HG03521 (cell line): Measurements from ENCODE around the gene ADAMTS13.
"Not testable (repeated sequence)": the region's sequence is repeated elsewhere in the genome, so short reads cannot be mapped to it uniquely, and the experiment has no call there.

Source experiments
- ATAC-seq: cut with Tn5 transposase; IDR thresholded peaks from one replicate; pipeline ENCODE4 v1.9.1; 2021; ENCODE audit warnings: mild to moderate bottlenecking, moderate library complexity; ENCODE audit not compliant: unreplicated experiment

ADAMTS13 gene

DNA sequence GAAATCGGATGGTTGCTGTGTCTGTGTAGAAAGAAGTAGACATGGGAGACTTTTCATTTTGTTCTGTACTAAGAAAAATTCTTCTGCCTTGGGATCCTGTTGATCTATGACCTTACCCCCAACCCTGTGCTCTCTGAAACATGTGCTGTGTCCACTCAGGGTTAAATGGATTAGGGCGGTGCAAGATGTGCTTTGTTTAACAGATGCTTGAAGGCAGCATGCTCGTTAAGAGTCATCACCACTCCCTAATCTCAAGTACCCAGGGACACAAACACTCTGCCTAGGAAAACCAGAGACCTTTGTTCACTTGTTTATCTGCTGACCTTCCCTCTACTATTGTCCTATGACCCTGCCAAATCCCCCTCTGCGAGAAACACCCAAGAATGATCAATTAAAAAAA, 30.7 kb upstream of the ADAMTS13 start:
- ATAC-seq: not testable (repeated sequence)

DNA sequence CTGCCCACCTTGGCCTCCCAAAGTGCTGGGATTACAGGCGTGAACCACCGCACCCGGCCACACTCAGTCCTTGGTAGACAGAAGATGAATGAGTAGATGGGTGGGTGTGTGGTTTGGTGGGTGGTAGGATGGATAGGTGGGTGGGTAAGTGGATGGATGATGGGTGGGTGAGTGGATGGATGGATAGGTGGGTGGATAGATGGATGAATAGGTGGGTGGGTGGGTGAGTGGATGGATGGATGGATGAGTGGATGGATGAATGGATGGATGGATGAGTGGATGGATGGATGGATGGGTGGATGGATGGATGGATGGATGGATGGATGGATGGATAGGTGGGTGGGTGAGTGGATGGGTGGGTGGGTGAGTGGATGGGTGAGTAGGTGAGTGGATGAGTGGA, 29.9 kb upstream of the ADAMTS13 start:
- ATAC-seq: not testable (repeated sequence)

DNA sequence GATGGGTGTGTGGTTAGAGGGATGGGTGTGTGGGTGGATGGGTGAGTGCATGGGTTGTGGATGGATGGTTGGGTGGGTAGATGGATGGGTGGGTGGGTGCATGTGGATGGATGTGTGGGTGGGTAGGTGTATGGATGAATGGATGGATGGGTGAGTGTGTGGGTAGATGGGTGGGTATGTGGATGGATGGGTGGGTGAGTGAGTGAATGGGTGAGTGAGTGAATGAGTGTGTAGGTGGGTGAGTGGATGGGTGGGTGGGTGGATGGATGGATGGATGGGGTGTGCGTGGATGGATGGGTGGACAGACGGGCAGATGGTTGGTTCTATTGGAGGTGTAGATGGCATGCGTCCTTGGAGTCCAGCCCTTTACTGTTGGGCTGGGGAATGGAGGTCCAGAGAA, 28.8 kb upstream of the ADAMTS13 start:
- no peak for ATAC-seq

DNA sequence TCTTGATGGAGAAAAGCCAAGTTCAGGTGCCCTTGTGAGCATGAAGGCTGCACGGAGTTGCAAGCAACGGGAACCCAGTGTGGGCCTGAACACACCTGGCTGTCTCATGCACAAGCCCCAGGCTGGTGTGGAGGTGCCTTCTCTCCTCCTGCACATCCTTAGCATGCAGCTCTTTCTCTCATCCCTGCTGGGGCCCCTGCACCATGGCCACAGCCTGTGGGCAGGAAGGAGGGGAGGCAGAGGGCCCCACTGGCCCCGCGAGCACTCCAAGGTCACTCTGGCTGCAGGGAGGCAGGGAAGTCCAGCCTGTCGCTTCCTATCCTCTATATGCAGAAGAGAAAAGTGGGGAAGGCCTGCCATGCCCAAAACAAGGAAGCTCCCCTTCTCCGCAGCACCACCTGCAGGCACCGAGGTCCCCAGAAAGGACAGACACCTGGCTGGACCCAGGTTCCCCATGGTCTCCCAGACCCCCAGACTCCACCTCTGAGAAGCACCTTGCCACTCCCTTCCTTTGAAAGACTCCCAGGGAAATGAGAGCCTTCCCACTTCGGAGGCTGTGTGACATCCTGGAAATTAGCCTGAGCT, 27.4 kb upstream of the ADAMTS13 start:
- ATAC-seq: no peak

DNA sequence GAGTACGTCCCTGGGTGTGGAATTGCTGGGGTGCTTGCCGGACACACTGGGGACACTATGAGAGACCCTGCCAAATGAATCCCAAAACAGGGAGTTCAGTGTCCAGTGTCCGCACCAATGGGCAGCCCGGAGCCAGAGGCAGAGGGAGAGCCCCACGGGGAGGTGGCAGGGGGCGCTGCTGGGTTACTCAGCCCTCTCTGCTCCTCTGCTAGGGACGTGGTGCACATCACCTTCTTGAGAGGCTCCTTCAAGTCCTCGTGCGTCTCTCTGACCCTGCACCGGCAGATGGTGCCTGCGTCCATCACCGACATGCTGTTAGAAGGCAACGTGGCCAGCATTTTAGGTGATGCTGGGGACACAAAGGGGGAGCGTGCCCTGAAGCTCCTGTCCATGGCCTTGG, 25.2 kb upstream of the ADAMTS13 start:
- no peak for ATAC-seq

DNA sequence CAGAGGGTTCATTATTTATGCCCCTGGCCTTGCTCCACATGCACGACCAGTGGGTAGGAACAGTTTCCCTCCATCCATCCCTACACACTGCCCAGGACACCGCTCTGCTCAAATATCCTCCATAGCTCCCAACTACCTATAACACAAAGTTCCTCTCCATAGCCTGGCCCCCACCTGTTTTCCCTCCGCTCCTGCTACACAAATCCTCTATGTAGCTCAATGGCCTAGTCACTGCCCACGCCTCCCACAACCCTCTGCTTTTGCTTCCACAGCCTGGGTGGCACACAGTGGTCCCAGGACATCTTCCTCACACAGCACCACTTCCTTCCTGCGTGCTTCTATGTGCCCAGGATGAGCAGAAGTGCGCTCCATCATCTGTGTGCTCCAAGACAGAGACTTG, 24.8 kb upstream of the ADAMTS13 start:
- ATAC-seq: no peak

DNA sequence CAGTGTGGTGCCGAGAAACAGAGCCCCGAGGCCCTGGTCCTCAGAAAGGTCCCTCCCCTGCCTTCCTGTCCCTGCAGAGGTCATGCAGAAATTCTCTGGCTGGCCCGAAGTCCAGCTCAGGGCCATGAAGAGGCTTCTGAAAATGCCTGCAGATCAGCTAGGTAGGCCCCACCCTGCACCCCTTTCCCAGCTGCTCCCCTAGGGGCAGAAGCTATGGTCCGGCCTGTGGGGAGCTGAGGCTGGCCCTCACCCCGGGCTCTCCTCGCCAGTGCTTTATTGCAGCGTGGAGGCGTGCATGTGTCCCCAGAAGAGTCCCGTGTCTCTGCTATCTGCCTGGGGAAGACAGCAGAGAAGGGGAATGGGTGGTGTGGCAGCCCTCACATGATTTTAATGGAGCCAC, 24.3 kb upstream of the ADAMTS13 start:
- ATAC-seq: no peak

DNA sequence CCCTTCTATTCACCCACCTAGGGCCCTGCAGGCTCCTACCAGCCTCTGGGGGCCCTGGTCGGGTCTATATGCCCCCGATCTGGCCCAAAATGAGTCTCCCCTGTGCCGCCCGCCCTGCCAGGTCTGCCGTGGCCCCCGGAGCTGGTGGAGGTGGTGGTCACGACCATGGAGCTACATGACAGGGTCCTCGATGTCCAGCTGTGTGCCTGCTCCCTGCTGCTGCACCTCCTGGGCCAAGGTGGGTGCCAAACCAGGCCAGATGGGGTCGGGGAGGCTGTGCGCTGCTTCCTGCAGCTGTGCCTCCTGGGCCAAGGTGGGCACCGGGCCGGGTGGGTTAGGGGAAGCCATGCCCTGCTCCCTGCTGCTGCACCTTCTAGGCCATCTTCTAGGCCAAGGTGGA, 21.9 kb upstream of the ADAMTS13 start:
- ATAC-seq: no peak

DNA sequence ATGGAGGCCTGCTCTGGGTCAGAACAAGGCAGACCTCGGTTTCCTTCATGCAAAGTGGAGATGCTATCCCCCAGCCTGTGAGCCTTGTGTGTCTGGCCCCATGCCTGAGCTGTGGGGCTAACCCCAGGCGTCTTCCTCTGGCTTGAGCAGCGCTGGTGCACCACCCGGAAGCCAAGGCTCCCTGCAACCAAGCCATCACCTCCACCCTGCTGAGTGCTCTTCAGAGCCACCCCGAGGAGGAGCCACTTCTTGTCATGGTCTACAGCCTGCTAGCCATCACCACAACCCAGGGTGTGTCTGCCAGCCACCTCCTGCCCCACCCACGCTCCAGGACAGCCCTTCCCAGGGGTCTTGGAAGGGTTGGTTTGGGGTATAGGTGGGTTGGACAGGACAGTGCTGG, 20.6 kb upstream of the ADAMTS13 start:
- ATAC-seq: no peak

DNA sequence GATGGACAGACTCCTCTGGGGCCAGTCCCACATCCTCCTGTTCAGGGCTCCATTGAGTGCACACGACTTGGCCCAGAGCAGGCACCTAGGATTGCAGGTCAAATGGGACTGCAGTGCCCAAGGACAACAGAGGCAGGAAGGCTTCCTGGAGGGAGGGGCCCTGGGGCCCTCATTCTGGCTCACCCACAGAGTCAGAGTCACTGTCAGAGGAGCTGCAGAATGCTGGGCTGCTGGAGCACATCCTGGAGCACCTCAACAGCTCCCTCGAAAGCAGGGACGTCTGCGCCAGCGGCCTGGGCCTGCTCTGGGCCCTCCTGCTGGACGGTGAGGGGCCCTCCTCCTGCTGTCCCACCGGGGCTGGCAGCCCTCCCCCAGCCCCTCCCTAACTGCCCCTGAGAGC, 19.5 kb upstream of the ADAMTS13 start:
- no peak for ATAC-seq

DNA sequence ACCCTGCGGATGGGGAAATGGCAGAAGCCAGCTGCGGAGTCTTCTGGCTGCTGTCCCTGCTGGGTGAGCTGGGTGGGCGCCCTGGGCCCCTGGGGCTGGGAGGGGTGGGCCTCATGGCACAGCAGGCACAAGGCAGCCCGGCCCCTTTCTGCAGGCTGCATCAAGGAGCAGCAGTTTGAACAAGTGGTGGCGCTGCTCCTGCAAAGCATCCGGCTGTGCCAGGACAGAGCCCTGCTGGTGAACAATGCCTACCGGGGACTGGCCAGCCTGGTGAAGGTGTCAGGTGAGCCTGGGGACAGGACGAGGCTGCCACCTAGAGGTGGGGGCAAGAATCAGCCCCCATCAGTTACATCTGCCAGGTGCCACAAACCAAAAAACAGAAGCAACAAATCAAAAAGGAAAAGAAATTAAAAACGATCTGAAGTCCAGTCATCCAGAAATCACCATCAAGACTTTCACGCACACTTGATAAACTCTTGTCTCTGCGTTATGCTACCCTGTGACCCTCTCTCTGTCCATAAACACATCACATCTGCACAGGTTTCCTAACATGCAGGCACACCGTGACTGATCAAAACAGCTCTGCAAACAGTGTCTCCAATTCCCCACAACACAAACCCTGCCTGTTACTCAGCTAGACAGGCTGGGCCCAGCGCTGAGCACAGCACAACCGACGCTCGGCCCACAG, 18.3 kb upstream of the ADAMTS13 start:
- ATAC-seq: no peak

DNA sequence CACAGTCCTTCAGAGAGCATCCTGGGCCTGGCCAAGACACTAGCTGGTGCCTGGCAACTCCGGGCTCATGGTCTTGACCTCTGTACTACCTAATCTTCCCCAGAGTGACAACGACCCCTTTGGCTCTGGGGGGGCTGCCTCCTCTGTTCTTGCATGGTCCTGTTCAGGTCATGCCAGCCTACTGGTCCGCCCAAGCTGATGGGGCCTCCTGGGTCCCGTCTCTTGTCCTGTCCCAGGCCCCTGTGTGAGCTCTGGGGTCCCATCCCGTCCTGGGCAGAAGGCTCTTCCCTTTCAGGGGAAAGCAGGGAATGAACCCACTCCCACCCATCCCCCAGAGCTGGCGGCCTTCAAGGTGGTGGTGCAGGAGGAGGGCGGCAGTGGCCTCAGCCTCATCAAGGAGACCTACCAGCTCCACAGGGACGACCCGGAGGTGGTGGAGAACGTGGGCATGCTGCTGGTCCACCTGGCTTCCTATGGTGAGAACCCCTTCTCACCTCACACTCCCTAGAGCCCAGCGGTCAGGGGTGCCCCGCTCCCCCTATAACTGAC, 17.6 kb upstream of the ADAMTS13 start:
- ATAC-seq: no peak

DNA sequence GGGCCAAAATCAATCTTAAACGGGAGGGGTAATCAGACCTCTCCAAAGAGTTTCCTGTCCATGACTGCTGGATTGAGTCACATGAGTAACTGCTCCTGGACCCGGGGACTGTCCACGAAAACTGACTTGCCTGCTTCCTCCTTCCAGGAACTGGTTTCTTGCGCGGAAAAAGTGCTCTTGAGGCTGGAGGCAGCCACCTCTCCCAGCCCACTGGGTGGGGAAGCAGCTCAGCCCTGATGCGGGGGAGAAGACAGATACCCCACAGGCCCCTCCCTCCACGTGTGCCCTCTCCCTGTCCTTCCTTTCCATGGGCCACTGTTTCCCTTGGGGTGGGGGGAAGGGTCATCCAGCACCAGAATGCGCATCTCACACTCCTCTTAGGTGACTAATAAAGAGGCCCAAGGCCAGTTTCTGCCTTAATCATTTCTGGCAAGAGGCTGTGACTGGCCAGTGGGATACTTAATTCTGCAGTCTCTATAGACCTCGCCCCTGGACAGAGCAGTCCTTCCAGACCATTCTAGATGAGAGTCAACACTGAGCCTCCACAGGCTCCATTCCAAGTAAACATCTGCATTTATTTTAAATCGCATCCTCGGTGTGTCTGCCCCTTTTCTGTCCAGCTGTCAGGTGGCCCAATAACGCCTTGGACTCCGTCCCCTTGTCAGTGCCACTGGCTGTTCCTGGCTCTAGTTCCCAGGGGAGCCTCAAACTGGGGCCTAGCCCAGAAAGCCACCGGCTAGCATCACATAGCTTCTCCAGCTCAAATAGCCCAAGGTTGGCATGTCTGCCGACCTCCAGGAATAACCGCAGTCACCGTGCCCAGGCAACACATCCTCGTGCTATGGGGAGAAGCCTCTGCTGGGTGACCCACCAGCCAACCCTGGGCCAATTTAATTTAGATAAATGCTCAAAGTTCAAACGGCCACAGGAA, 16.4 kb upstream of the ADAMTS13 start:
- ATAC-seq: no peak

DNA sequence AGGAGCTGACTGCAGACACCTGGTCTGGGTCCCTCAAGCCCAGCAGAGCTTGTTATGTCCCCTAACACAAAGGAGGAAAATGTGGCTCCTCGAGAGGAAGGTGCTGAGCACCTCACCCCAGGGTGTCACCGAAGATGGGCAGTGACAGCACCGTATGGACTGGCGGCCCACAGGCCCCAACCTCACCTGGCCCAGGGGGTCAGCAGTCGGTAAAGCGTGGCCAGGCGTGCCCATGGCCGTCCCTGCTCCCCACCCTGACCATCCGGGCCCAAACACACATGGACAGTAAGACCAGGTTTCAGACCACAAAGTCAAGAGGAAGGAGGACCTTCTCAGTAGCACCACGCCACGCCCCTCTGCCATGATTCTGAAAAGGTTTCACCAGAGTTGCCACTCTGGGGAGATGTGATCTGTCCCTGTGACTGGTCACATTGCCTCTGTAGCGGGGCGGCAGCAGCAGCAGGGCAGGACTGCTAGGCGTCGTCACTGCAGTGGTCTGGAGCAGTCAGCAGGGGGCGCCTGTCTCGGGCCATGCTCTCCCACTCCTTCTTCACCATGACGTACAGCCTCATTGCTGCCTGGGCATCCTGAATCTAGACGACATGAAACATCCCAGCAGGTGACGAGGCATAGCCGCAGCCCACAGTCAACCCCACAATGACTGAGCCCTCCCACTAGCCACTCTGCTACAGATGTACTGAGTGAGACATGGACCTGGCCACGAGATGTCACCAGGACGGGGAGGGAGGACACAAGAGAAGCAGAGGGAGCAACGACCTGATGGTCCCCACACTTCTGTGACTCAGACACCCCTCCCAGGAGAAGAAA, 15.5 kb upstream of the ADAMTS13 start:
- no peak for ATAC-seq

DNA sequence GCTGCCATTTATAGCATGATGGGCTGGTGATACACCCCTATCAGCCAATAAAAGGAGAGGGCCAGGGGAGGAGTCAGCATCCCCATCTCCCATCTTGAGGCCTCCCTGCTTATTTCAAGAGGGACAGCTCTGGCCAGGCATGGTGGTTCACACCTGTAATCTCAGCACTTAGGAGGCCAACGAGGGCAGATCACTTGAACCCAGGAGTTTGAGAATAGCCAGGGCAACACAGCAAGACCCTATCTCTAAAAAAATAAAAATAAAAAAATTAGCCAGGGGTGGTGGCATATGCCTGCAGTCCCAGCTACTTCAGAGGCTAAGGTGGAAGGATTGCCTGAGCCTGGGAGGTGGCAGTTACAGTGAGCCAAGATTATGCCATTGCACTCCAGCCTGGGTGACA, 14.1 kb upstream of the ADAMTS13 start:
- no peak for ATAC-seq

DNA sequence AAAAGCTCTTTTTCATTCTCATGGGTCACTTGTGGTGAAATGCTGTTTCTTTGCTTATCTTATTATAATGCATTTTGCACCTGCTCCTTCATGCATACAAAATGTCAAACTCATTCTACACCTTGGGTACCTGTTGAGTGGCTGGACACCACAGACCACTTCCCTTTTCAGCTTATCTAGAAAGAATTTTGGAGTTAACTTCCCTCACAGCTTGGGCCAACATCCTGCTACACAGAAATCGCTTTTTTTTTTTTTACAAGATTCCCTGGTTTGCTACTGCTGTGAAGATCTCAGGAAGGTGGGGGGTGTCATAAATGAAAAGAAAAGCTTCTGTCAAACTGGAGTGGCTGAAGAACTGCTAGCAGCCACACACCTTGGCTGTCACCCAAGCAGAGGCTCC, 7.0 kb upstream of the ADAMTS13 start:
- ATAC-seq: no peak

DNA sequence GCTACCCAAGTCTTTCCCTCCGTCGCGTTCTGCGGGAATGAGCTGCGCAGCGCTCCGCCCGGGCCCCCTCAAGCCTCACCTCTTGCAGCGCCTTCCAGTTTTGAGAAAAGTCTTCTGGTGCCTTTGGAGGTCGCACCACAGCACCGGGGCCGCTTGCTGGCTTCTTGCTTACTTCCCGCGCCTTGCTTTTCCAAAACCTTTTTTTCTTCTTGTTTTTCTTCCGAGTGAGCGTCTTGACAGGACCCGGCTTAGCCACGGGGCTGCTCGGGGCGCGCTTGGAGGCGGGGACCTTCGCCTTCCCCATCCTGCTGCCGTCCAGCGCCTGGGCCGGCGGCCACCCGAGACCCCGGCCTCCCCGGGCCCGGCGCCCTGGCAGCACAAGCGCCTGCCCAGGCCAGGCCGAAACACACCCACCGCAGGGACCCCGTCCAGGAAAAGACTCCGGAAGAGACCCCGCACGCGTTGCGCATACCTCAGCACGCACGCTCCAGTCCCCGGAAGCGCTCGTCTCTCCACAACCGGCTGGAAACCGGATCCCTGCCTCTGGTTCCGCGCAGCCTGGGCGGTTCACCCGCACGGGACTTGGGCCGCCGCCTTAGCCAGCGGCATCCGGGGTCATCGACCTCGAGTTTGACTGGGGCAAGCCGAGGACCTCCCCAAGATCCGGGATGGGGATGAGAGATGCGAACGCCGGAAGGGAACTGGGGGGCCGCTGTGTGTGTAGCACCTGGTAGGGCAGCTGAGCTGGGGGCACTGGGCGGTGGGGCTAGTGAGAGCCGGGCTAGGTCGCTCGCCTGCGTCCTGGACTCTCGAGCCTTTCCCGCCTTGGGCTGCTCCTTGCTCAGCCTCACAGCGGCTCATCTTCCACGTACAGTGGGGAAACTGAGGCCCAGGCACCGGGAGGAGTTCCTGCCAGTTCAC, 4.4 kb upstream of the ADAMTS13 start, which contains the start of gene REXO4:
Gene REXO4, minus strand, starts transcription at position 470 of the 921 bp plus-strand sequence. Its CDS starts 166 bp downstream, at position 304.
- ATAC-seq: no peak

DNA sequence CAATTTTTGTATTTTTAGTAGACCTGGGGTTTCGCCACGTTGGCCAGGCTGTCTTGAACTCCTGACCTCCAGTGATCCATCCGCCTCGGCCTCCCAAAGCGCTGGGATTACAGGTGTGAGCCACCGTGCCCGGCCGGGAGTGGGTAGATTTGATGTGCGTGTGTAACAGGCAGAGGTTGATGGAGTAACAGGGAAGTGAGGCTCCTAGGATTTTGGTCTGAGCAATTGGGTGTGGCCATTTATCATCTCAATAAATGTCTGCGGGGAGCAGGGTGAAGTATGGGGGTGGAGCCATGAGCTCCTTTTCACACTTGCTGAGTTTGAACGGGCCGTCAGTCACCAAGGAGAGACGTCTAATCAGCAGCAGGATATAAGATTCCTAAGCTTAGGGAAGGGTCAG, 3.2 kb upstream of the ADAMTS13 start:
- no peak for ATAC-seq

DNA sequence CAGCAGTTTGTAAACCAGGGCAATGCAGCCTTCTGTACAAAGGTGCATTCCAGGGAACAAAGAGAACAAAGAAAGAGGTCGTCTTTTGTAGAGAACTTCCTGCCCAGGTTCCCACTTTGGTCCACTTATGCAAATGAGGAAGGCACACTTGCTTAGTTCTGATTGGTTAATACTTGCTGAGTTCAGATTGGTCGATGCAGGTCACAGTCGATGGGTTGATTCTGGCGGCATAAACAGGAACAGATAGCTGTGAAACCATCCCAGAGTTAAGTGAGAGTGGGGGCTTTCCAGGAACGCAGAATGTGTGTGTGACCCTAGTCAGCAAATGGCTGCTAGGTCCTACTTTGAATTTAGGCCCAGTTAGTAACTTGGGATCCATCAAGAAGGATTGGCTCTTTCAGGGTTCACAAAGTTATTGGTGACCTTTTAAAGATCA, 1.8 kb upstream of the ADAMTS13 start:
- ATAC-seq: no peak

DNA sequence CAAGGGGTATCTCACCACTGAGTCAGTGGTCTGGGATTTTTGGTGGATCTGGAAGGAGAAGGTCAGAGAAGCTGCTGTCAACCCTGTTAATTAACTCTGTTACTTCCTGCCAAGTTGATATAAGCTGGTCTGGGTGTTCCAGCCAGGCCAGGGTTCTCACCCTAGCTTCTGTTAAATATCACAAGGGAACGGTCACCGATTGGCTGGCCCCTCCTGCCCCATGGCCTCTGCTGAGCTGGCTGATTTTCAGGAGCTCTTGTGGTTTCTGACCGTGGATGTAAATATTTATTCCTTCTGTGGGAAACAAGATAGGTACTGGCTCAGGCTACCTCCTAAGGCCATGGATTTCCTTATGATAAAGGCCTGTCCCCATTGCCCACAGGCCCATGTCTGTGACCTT, 1.0 kb downstream of the ADAMTS13 start:
- no peak for ATAC-seq
